Stimulated activated CD8-positive, alpha-beta memory T cell treated with anti-CD3 and anti-CD28 coated beads, Interleukin-4, amount 100 ng/mL, for 48 hours (primary cell): ENCODE results near the gene FBN1.

Source experiments
- DNase-seq: peaks from one replicate; pipeline ENCODE4 v3.0.0-alpha.2; 2020

FBN1 gene

GRCh38 chr15:48650931-48651330 is 5.4 kb upstream of the FBN1 start:
- DNase-seq = no peak

- no peak for DNase-seq
These were observed 2.5 kb upstream of the FBN1 start for GRCh38 chr15:48647962-48648361.

GRCh38 chr15:48646331-48646730 is 822 bp upstream of the FBN1 start:
- DNase-seq = no peak

GRCh38 chr15:48644827-48645557 is 517 bp downstream of the FBN1 start:
- peak; percentile 29 for DNase-seq

GRCh38 chr15:48644467-48644826 is 1.1 kb downstream of the FBN1 start:
- DNase-seq = no peak

DNA sequence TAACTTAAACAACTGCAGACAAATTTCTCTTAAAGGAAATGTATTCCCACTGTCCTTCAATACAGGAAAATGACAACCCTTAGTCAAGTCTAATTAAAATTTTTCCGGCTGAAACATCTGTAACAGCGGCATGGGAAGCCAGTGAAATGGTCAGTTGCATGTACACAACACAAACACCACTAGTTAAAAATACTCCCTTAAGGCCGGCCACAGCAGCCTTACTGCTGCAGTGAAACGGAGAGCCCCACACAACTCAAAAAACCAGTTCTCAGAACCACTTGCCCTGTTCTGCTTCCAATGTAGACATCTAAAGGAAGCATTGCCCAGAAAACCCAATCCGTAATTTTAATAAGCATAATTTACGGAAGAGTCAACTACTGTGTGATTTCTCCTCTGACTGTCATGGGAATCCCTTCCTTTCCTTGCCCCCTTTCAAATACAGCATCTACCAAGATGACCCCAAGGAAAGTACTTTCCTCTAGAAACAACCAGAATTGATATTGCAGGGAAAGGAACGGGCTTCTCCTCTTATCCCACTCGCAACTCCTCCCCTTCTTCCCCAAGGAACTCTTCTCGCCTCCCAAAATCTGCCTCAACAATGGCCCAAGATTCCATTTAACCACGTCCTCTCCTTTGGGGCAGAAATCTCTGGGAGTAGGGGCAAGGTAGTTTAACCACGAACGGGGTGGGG is 1.6 kb downstream of the FBN1 start:
- no peak for DNase-seq

DNA sequence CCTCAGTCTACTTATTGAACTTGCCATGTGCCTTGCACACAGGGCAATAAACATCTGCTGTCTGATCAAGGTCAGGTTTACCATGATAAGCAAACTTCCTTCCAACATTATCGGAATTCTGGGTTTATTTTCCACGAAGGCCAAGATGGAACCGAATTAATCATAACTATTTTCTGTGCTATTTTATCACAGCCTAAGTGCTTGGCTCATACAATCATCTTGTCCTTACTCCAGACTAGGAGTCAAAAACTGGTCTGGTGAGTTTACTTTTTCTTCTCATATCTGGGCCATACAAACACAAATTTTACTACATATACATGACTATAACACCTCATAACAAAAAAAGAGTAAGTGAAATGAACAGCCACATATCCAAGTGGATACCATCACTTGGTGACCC is 2.3 kb downstream of the FBN1 start:
- no peak for DNase-seq

GRCh38 chr15:48642795-48643194 is 2.7 kb downstream of the FBN1 start:
- DNase-seq = no peak

- no peak for DNase-seq
These were observed 4.1 kb downstream of the FBN1 start for GRCh38 chr15:48641416-48641815.

GRCh38 chr15:48638963-48639362 is 6.5 kb downstream of the FBN1 start:
- no peak for DNase-seq

GRCh38 chr15:48637639-48638038 is 7.9 kb downstream of the FBN1 start:
- no peak for DNase-seq

GRCh38 chr15:48636511-48636910 is 9.0 kb downstream of the FBN1 start:
- DNase-seq = no peak

DNA sequence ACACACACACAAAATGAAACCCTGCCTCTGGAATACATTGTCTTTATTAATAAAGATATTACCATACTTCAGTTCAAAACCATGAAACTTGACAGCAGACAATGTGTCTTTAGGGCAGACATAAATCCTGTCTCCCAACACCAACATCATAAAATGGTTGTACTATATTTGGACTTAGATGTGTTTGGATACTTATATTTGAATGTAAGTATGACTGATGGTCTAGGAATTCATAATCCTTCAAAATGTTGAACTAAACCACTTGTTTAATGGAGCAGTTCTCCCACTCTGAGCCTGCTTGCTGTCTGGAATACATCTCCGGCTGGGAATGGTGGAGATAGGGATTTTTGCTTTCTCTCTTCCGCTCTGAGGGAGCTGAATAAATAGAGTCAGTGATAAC is 10.6 kb downstream of the FBN1 start:
- no peak for DNase-seq

DNA sequence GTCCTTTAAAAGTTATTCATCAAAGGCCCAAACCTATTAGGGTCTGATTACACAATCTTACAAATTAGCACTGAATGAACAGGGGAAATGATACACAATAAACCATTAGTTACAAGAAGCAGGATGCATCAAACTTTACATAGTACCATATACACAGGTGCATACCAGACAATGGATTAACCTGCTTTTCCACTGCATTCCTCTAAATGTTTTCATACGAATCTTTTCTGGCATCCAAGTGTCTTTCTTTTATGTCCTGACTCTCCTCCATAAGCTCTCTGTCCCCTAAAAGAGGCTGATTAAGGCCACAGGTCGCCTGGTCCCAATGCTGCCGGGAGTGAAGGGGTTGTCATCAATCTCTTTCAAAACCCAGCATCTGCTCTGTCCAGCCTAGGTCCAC is 11.4 kb downstream of the FBN1 start:
- no peak for DNase-seq

GRCh38 chr15:48632651-48633050 is 12.9 kb downstream of the FBN1 start:
- DNase-seq = no peak

DNA sequence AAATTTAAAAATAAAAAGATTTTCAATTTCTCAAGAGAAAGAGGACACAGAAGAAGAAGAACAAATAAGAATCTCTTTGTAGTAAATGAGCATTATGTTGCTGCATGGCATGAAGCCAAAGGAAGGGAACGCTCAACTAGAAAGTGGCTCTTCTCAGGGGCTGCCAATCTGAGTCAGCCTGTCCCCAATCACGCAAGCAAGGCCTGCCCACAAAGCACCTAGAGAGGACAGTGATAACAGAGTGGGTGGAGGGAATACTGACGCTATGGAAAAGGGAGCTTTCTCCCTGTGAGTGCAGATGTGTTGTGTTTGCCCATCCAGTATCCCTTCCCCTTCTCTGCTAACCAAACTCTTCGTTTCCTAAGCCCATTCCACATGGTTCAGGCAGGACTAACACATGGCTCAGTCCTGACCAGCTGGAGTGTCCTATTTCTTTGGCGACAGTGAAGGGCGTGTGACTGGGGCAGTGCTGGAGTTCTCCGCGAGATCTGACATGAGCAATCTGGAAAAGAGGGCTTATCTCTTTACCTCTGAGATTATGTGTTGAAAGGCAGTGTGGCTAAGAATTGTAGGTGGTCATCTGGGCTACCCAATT is 14.2 kb downstream of the FBN1 start:
- peak; percentile 24 for DNase-seq

GRCh38 chr15:48630245-48630644 is 15.3 kb downstream of the FBN1 start:
- no peak for DNase-seq

DNA sequence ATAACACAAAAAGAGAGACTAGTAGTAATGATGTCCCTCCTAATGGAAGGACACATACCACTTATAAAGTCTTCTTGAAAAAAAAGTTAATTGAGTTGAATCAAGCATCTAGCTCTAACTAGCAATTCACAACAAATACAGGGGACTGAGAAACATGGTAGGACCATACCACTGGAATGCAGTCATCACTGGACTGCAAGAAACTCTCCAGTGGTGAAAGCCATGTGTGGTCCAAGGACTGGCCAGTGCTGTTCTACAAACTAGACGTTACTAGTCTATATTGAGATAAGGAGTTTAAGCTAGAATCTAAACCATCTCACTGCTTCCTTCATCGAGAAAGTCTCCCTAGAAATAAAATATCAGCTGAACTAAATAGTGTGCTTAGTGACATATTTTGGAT is 16.7 kb downstream of the FBN1 start:
- no peak for DNase-seq

DNA sequence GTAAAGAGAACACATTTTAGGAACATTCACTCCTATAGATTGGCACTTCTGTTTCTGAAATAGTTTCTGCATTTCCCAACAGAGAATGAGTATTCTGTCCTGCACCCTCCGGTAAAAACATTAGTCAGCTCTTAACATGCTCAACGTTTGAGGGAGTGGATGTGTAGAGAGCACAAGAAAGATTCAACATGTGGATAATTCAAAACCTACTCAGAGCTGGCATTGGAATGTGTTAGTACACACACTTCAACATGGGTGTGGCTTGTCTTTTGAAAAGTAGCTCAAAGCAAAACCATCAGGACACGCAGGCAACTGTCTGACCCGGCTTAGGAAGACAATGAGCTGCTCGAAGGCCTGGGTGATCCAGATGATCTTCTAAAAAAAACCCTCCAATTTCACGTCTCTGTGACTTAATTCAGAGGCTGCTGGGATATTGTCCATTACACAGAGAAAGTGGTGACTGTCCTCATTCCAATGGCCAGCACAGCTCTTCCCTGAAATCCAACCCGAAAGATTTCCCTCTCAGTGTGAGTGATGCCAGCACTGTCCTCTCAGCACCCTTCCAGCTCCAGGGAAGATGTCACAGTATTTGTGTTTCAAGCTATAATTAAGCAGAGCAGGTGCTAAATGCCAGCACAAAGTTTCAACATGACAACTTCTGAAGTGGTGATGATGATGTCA is 18.1 kb downstream of the FBN1 start:
- no peak for DNase-seq

- DNase-seq = no peak
These were observed 20.4 kb downstream of the FBN1 start for GRCh38 chr15:48625126-48625525.

GRCh38 chr15:48624700-48625099 is 20.8 kb downstream of the FBN1 start:
- no peak for DNase-seq

DNA sequence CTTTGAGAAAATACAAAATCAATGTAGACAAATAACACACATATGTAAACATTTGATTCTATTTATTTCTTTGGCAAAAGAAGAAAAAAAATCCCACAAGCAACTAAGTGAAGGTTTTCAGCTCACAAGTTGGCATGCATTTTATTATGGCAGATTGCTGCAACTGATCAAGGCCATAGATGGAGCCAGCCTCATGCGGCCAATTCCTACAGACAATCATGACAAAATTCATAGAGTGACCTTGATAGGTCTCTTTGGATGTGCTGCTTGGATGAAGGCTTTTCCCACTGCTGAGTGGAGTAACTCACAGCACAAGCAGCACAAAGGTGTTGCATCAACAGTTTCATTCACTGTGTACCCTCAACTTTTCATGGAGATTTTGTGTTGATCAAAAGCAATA is 22.1 kb downstream of the FBN1 start:
- no peak for DNase-seq

- no peak for DNase-seq
These were observed 23.3 kb downstream of the FBN1 start for GRCh38 chr15:48622237-48622636.

GRCh38 chr15:48619446-48619845 is 26.1 kb downstream of the FBN1 start:
- no peak for DNase-seq
